ENCODE data around the gene KNDC1.
"Not testable (repeated sequence)": the region's sequence is repeated elsewhere in the genome, so short reads cannot be mapped to it uniquely, and the experiment has no call there.

Gene KNDC1

GRCh38 chr10:133141144-133141957 lies 18.7 kb upstream of the KNDC1 start:
- DNase-seq: no peak

GRCh38 chr10:133141958-133142340 lies 18.1 kb upstream of the KNDC1 start:
- no peak for DNase-seq

GRCh38 chr10:133142523-133143199 lies 17.4 kb upstream of the KNDC1 start:
- no peak for DNase-seq

GRCh38 chr10:133143200-133143533 lies 16.9 kb upstream of the KNDC1 start:
- no peak for DNase-seq

GRCh38 chr10:133143546-133143945 lies 16.5 kb upstream of the KNDC1 start:
- DNase-seq: no peak

GRCh38 chr10:133144771-133145170 lies 15.2 kb upstream of the KNDC1 start:
- no peak for DNase-seq

- DNase-seq: no peak
Observed at GRCh38 chr10:133150226-133150625, 9.8 kb upstream of the KNDC1 start.

GRCh38 chr10:133150656-133151055 lies 9.4 kb upstream of the KNDC1 start:
- no peak for DNase-seq

GRCh38 chr10:133151071-133151470 lies 8.9 kb upstream of the KNDC1 start:
- DNase-seq: not testable (repeated sequence)

- DNase-seq: no peak
Observed at GRCh38 chr10:133151543-133151972, 8.5 kb upstream of the KNDC1 start.

GRCh38 chr10:133154411-133154810 lies 5.6 kb upstream of the KNDC1 start:
- DNase-seq: no peak

- DNase-seq: no peak
Observed at GRCh38 chr10:133154996-133155778, 4.8 kb upstream of the KNDC1 start.

- DNase-seq: no peak
Observed at GRCh38 chr10:133156674-133157579, 3.1 kb upstream of the KNDC1 start.

- no peak for DNase-seq
Observed at GRCh38 chr10:133157662-133158436, 2.2 kb upstream of the KNDC1 start.

- no peak for DNase-seq
Observed at GRCh38 chr10:133158437-133158755, 1.6 kb upstream of the KNDC1 start.

- DNase-seq: no peak
Observed at GRCh38 chr10:133158756-133159610, 1.0 kb upstream of the KNDC1 start.

- DNase-seq: no peak
Observed at GRCh38 chr10:133159611-133159949, 439 bp upstream of the KNDC1 start.

- no peak for DNase-seq
Observed at GRCh38 chr10:133160826-133161471, 930 bp downstream of the KNDC1 start.

GRCh38 chr10:133161486-133162109 lies 1.6 kb downstream of the KNDC1 start:
- no peak for DNase-seq

Data from activated naive CD4-positive, alpha-beta T cell treated with Interleukin-2 at 50 U/mL for 16 hours (primary cell).